Thyroid gland (tissue), 4 donors: Measurements from ENCODE around the gene PITPNM2. TPM values are rescaled to one million over a fixed set of nuclear protein-coding genes. Genes with fewer than 3 reads are reported as not detected.

Experiments
- DNase-seq, 2 donors: peaks; one replicate each; pipeline ENCODE4 v3.0.0-alpha.2; 2019
- H3K27ac ChIP-seq, 3 donors: fragments of 200-600 bp; sonication (generic); 1 replicate in 2 of 3; 2 replicates in 1 of 3; pipeline ENCODE4 v1.5.1; 2016 to 2019; ENCODE audit warnings: mild to moderate bottlenecking in 1 of 3, moderate library complexity in 1 of 3
- H3K27me3 ChIP-seq: fragments of 200-600 bp; sonication (generic); one replicate; pipeline ENCODE4 v1.5.1; 2019
- H3K36me3 ChIP-seq, 2 donors: fragments of 200-600 bp; sonication (generic); one replicate each; pipeline ENCODE4 v1.5.1; 2016 to 2019
- H3K4me1 ChIP-seq, 2 donors: fragments of 200-600 bp; sonication (generic); one replicate each; pipeline ENCODE4 v1.5.1; 2017 to 2019
- H3K4me3 ChIP-seq, 3 donors: fragments of 200-600 bp; sonication (generic); replicated peaks in 1 of 3; 1 replicate in 2 of 3; 2 replicates in 1 of 3; pipeline ENCODE4 v1.5.1; 2016; ENCODE audit warnings: mild to moderate bottlenecking in 1 of 3
- H3K9me3 ChIP-seq: fragments of 200-600 bp; sonication (generic); one replicate; pipeline ENCODE4 v1.5.1; 2017
- CTCF ChIP-seq, 6 experiments: fragments of 200-600 bp in 3 of 6; fragments of 450-650 bp in 3 of 6; sonication (generic) in 3 of 6; IDR thresholded peaks; one replicate each; pipeline ENCODE4 v1.5.1; 2016 to 2019; ENCODE audit warnings: antibody characterized with exemption in 6 of 6, mild to moderate bottlenecking in 2 of 6, inconsistent platforms in 1 of 6, moderate library complexity in 1 of 6
- POLR2A ChIP-seq, 2 donors: fragments of 450-650 bp; IDR thresholded peaks; one replicate each; pipeline ENCODE4 v1.6.1; 2017; ENCODE audit warnings: antibody characterized with exemption in 2 of 2, mild to moderate bottlenecking in 2 of 2, moderate library complexity in 1 of 2
- WGBS, 2 donors: methylation state at CpG; one replicate each; pipeline ENCODE4 v1.1.5; 2017; 5-methylcytosine and 5-hydroxymethylcytosine counted together
- intact Hi-C: fragments of 100-400 bp; cut with DNase I; formaldehyde crosslinking; loops from one replicate; pipeline ENCODE4 v1.15.1; 2023
- total RNA-seq, 4 donors: library from RNA; depleted of rRNA; stranded (reverse); fragments of >200 nt; gene quantifications; one replicate each; pipeline ENCODE4 v1.2.3, GENCODE V29; 2016

PITPNM2 gene
- total RNA-seq, 4 donors from 2014 or later, result 4.1 to 22.4 (median 9.3) TPM

- peak overlapping the region; percentile 9 to 87 (median 29) for H3K27ac ChIP-seq
- no peak for DNase-seq
- no peaks in the 10 kb centered on the region for H3K27me3 ChIP-seq
- no peaks in the 10 kb centered on the region for H3K9me3 ChIP-seq
- H3K4me1 ChIP-seq, result peaks cover 46 to 54% of the 10 kb centered on the region in 2 donors
- no peak for TF ChIP-seq CTCF (IDR thresholded peaks at IDR 0.05)
- WGBS, 2 donors, result 70 to 86% methylated on average over 10 to 13 of the region's 13 CpGs
- no peaks in the 10 kb centered on the region for H3K36me3 ChIP-seq
- intact Hi-C loops, result no loop called here
- H3K4me3 ChIP-seq, result no peak overlapping the region
Measured at GRCh38 chr12:123114304-123115083, 36.4 kb downstream of the PITPNM2 start.

GRCh38 chr12:123113026-123113425, 37.9 kb downstream of the PITPNM2 start:
- H3K27me3 ChIP-seq, result no peaks in the 10 kb centered on the region
- H3K36me3 ChIP-seq, result no peaks in the 10 kb centered on the region
- H3K4me3 ChIP-seq, result no peak overlapping the region
- peaks cover 61 to 69% of the 10 kb centered on the region in 2 donors for H3K4me1 ChIP-seq
- peak overlapping the region; percentile 66 to 87 (median 84) for H3K27ac ChIP-seq
- WGBS, 2 donors, result 32 to 47% methylated on average over 8 of the region's 8 CpGs
- intact Hi-C loops, result no loop called here
- H3K9me3 ChIP-seq, result no peaks in the 10 kb centered on the region
- TF ChIP-seq POLR2A (IDR thresholded peaks at IDR 0.05) (no peak), CTCF (IDR thresholded peaks at IDR 0.05) (no peak)
- DNase-seq, result peak; percentile 83 to 86

- H3K9me3 ChIP-seq, result no peaks in the 10 kb centered on the region
- DNase-seq, result no peak
- no peaks in the 10 kb centered on the region for H3K36me3 ChIP-seq
- intact Hi-C loops, result no loop called here
- H3K4me3 ChIP-seq, result no peak overlapping the region
- 88 to 90% methylated on average over 17 to 19 of the region's 19 CpGs for WGBS, 2 donors
- H3K4me1 ChIP-seq, result peaks cover 73 to 83% of the 10 kb centered on the region in 2 donors
- no peak for TF ChIP-seq POLR2A (IDR thresholded peaks at IDR 0.05)
- no peak for TF ChIP-seq CTCF (IDR thresholded peaks at IDR 0.05)
- no peaks in the 10 kb centered on the region for H3K27me3 ChIP-seq
- H3K27ac ChIP-seq, result peak overlapping the region; percentile 66 to 87 (median 84)
Measured at GRCh38 chr12:123111498-123112165, 39.3 kb downstream of the PITPNM2 start.

GRCh38 chr12:123109319-123109772, 41.5 kb downstream of the PITPNM2 start:
- Histone ChIP-seq H3K27me3 (no peaks in the 10 kb centered on the region), H3K4me3 (no peak overlapping the region), H3K36me3 (no peaks in the 10 kb centered on the region), H3K4me1 (peaks cover 53 to 73% of the 10 kb centered on the region in 2 donors), H3K27ac (peak overlapping the region; percentile 4 to 68 (median 59)), H3K9me3 (no peaks in the 10 kb centered on the region)
- intact Hi-C loops, result loop anchor here (10.0 kb wide), 1 partner anchor 65 kb away; no protein-coding TSS in a partner anchor
- TF ChIP-seq POLR2A (IDR thresholded peaks at IDR 0.05) (peak in 1 of 2 donors; percentile 35), CTCF (IDR thresholded peaks at IDR 0.05) (no peak)
- WGBS, 2 donors, result 27 to 30% methylated on average over 2 to 3 of the region's 3 CpGs
- DNase-seq, result peak; percentile 78 to 84

GRCh38 chr12:123108682-123109066, 42.2 kb downstream of the PITPNM2 start:
- Histone ChIP-seq H3K27ac (peak overlapping the region; percentile 11 to 68 (median 59)), H3K27me3 (no peaks in the 10 kb centered on the region), H3K4me1 (peaks cover 52 to 68% of the 10 kb centered on the region in 2 donors), H3K36me3 (no peaks in the 10 kb centered on the region), H3K4me3 (no peak overlapping the region), H3K9me3 (no peaks in the 10 kb centered on the region)
- intact Hi-C loops, result loop anchor here (10.0 kb wide), 1 partner anchor 64 kb away; no protein-coding TSS in a partner anchor
- WGBS, 2 donors, result 84 to 90% methylated on average over 7 of the region's 7 CpGs
- DNase-seq, result no peak
- TF ChIP-seq CTCF (IDR thresholded peaks at IDR 0.05) (no peak), POLR2A (IDR thresholded peaks at IDR 0.05) (no peak)
